B cell (primary cell): ENCODE data around the gene TMEM209. TPM values are rescaled to one million over a fixed set of nuclear protein-coding genes. Genes with fewer than 3 reads are reported as not detected.
"Not testable (repeated sequence)": the region's sequence is repeated elsewhere in the genome, so short reads cannot be mapped to it uniquely, and the experiment has no call there.

Experiments
- ATAC-seq: fragments of 200-7000 bp; cut with Tn5 transposase; one replicate; pipeline ENCODE4 v1.10.0; 2021; ENCODE audit warnings: low read depth, mild to moderate bottlenecking, moderate number of reproducible peaks, moderate library complexity
- CTCF ChIA-PET: fragments of 350-600 bp; sonication (Branson Sonifier 250); formaldehyde crosslinking; loops from one replicate; lab custom pipeline; 2021; ENCODE audit warnings: antibody characterized with exemption, inconsistent platforms; lab: Charles Lee
- POLR2A ChIA-PET: fragments of 350-600 bp; sonication (Branson Sonifier 250); formaldehyde crosslinking; loops from one replicate; lab custom pipeline; 2021; ENCODE audit warnings: antibody characterized with exemption; lab: Charles Lee
- DNase-seq: peaks from one replicate; pipeline ENCODE4 v3.0.0; 2013
- H2AFZ ChIP-seq: 2 replicates; pipeline ENCODE4 v1.6.1; 2012; ENCODE audit warnings: mild to moderate bottlenecking, low read depth, low read length; ENCODE audit not compliant: insufficient read depth, poor library complexity, severe bottlenecking
- H3K27ac ChIP-seq, 2 donors: 1 replicate in 1 of 2; 2 replicates in 1 of 2; pipeline ENCODE4 v1.5.1; 2012 to 2013; ENCODE audit warnings: low read length in 2 of 2, mild to moderate bottlenecking in 2 of 2, moderate library complexity in 1 of 2
- H3K27me3 ChIP-seq, 4 experiments: fragments of 200-600 bp in 1 of 4; sonication (generic) in 1 of 4; replicated peaks in 1 of 4; 1 replicate in 2 of 4; 2 replicates in 2 of 4; pipeline versions ENCODE4 v1.6.1 to v1.7.0; 2013 to 2016; ENCODE audit warnings: low read length in 3 of 4, mild to moderate bottlenecking in 2 of 4, mixed read lengths in 1 of 4, moderate library complexity in 1 of 4; ENCODE audit not compliant: insufficient read depth in 4 of 4, control insufficient read depth in 3 of 4; ENCODE audit errors: control extremely low read depth in 1 of 4
- H3K36me3 ChIP-seq, 2 experiments: replicated peaks in 1 of 2; 1 replicate in 1 of 2; 2 replicates in 1 of 2; pipeline versions ENCODE4 v1.6.1 to v1.7.1; 2013; ENCODE audit warnings: low read length in 1 of 2; ENCODE audit not compliant: insufficient read depth in 2 of 2, control insufficient read depth in 1 of 2; ENCODE audit errors: control extremely low read depth in 1 of 2, extremely low read depth in 1 of 2
- H3K4me1 ChIP-seq, 2 donors: fragments of 200-600 bp in 1 of 2; sonication (generic) in 1 of 2; 1 replicate in 1 of 2; 2 replicates in 1 of 2; pipeline versions ENCODE4 v1.5.1 to v1.6.1; 2013 to 2017; ENCODE audit warnings: low read length in 2 of 2; ENCODE audit not compliant: control insufficient read depth in 2 of 2, insufficient read depth in 2 of 2
- H3K4me2 ChIP-seq: replicated peaks from 2 replicates; pipeline ENCODE3; 2012; ENCODE audit warnings: mild to moderate bottlenecking, low read depth, low read length; ENCODE audit not compliant: poor library complexity, severe bottlenecking
- H3K4me3 ChIP-seq, 5 experiments: fragments of 200-600 bp in 1 of 5; sonication (generic) in 1 of 5; 1 replicate in 3 of 5; 2 replicates in 2 of 5; pipeline versions ENCODE4 v1.5.1 to v1.7.0; 2011 to 2016; ENCODE audit warnings: low read length in 4 of 5, mild to moderate bottlenecking in 4 of 5, low read depth in 2 of 5, control low read depth in 1 of 5, moderate library complexity in 1 of 5; ENCODE audit not compliant: insufficient read depth in 1 of 5; ENCODE audit errors: control extremely low read depth in 1 of 5, extremely low read depth in 1 of 5
- H3K79me2 ChIP-seq: fragments of 200-600 bp; sonication (generic); one replicate; pipeline ENCODE4 v1.6.0; 2016; ENCODE audit warnings: low read length; ENCODE audit not compliant: control insufficient read depth, insufficient read depth
- H3K9ac ChIP-seq: fragments of 200-600 bp; sonication (generic); 2 replicates; pipeline ENCODE4 v1.6.1; 2017; ENCODE audit warnings: mild to moderate bottlenecking, low read length, moderate library complexity
- H3K9me3 ChIP-seq, 3 donors: one replicate each; pipeline versions ENCODE4 v1.6.1 to v1.7.1; 2013; ENCODE audit warnings: low read length in 2 of 3; ENCODE audit not compliant: control insufficient read depth in 2 of 3, insufficient read depth in 1 of 3; ENCODE audit errors: control extremely low read depth in 1 of 3
- H4K20me1 ChIP-seq: 2 replicates; pipeline ENCODE4 v1.6.0; 2012; ENCODE audit warnings: mild to moderate bottlenecking, low read length; ENCODE audit not compliant: insufficient read depth, control insufficient read depth, poor library complexity, severe bottlenecking
- H3K27ac Mint-ChIP-seq: one replicate; pipeline ENCODE4 v1.8.0; 2021; ENCODE audit warnings: mixed read lengths
- H3K27me3 Mint-ChIP-seq: one replicate; pipeline ENCODE4 v1.8.0; 2021; ENCODE audit warnings: mixed read lengths
- H3K4me1 Mint-ChIP-seq: one replicate; pipeline ENCODE4 v1.8.0; 2021; ENCODE audit warnings: mixed read lengths
- H3K4me3 Mint-ChIP-seq: one replicate; pipeline ENCODE4 v1.8.0; 2021; ENCODE audit warnings: mixed read lengths
- H3K9me3 Mint-ChIP-seq: one replicate; pipeline ENCODE4 v1.8.0; 2022; ENCODE audit warnings: mixed read lengths; ENCODE audit not compliant: insufficient read depth
- CTCF ChIP-seq: fragments of 200-600 bp; IDR thresholded peaks from one replicate; pipeline ENCODE4 v1.8.0; 2022; ENCODE audit warnings: antibody characterized with exemption, mild to moderate bottlenecking
- EZH2 ChIP-seq: IDR thresholded peaks from 2 replicates; pipeline ENCODE4 v1.6.1; 2012; ENCODE audit warnings: borderline replicate concordance, low read depth, mild to moderate bottlenecking, moderate library complexity, low read length; ENCODE audit not compliant: insufficient read depth, poor library complexity, severe bottlenecking
- WGBS: methylation state at CpG from one replicate; pipeline ENCODE4 v1.1.5; 2013; ENCODE audit warnings: missing lambda C conversion rate; ENCODE audit not compliant: insufficient coverage; 5-methylcytosine and 5-hydroxymethylcytosine counted together
- intact Hi-C: fragments of 100-400 bp; cut with micrococcal nuclease; formaldehyde crosslinking; loops from one replicate; pipeline ENCODE4 v1.10.0; 2022
- polyA plus RNA-seq: library from polyadenylated mRNA; depleted of rRNA; stranded (reverse); fragments of >200 nt; gene quantifications from 2 replicates; pipeline ENCODE4 v1.2.3, GENCODE V29; 2012
- total RNA-seq, 2 donors: library from RNA; stranded (reverse); fragments of 120-200 nt in 1 of 2; gene quantifications; 1 replicate in 1 of 2; 2 replicates in 1 of 2; pipeline versions ENCODE4 v1.2.3 to v1.2.4, GENCODE V29; 2013 to 2022

Gene TMEM209
- total and polyA plus RNA-seq, 2 donors (not counting 1 experiment from before 2014, with no cell fraction given): 15.8 to 35.8 TPM

GRCh38 chr7:130254555-130254954, 49.3 kb upstream of the TMEM209 start:
- no peak overlapping the region for H3K4me3 Mint-ChIP-seq
- H3K9me3 Mint-ChIP-seq: no peaks in the 10 kb centered on the region
- WGBS: 91% methylated on average over 6 of the region's 6 CpGs
- Histone ChIP-seq H3K36me3 (no peaks in the 10 kb centered on the region), H2AFZ (no peak overlapping the region), H4K20me1 (no peaks in the 10 kb centered on the region), H3K4me1 (no peaks in the 10 kb centered on the region), H3K27me3 (peaks cover 0 to 11% (median 0%) of the 10 kb centered on the region in 4 experiments), H3K27ac (no peak overlapping the region), H3K9me3 (peaks cover 3 to 26% (median 23%) of the 10 kb centered on the region in 3 donors), H3K4me2 (no peak overlapping the region), H3K9ac (no peak overlapping the region), H3K4me3 (no peak overlapping the region), H3K79me2 (no peaks in the 10 kb centered on the region)
- intact Hi-C loops: no loop called here
- H3K27me3 Mint-ChIP-seq: peaks cover 9% of the 10 kb centered on the region
- no peak for TF ChIP-seq EZH2
- no peak for TF ChIP-seq CTCF
- ATAC-seq (no peak), DNase-seq (no peak)
- POLR2A ChIA-PET: no interaction called here
- no peaks in the 10 kb centered on the region for H3K4me1 Mint-ChIP-seq
- CTCF ChIA-PET: no interaction called here
- no peak overlapping the region for H3K27ac Mint-ChIP-seq

- H3K4me3 Mint-ChIP-seq, H3K27ac Mint-ChIP-seq, POLR2A ChIA-PET, H3K9me3 Mint-ChIP-seq, H3K4me1 Mint-ChIP-seq, CTCF ChIA-PET, H3K4me1 ChIP-seq, H3K36me3 ChIP-seq, ATAC-seq, H2AFZ ChIP-seq, H3K27ac ChIP-seq, H3K9ac ChIP-seq, H3K4me3 ChIP-seq, H4K20me1 ChIP-seq, H3K27me3 ChIP-seq, intact Hi-C loops, H3K4me2 ChIP-seq, DNase-seq, H3K79me2 ChIP-seq: not testable (repeated sequence)
- peaks cover 11% of the 10 kb centered on the region for H3K27me3 Mint-ChIP-seq
- no CpG with 5 or more reads among the region's 3 CpGs for WGBS
- peaks cover 0 to 16% (median 0%) of the 10 kb centered on the region in 3 donors for H3K9me3 ChIP-seq
Observed at GRCh38 chr7:130249626-130250025, 44.4 kb upstream of the TMEM209 start.

GRCh38 chr7:130248842-130249241, 43.6 kb upstream of the TMEM209 start:
- DNase-seq, H3K9ac ChIP-seq, H3K4me3 Mint-ChIP-seq, H3K27me3 ChIP-seq, H3K4me2 ChIP-seq, H3K27ac Mint-ChIP-seq, intact Hi-C loops, CTCF ChIA-PET, H3K9me3 Mint-ChIP-seq, H3K79me2 ChIP-seq, POLR2A ChIA-PET, H3K4me3 ChIP-seq, H3K36me3 ChIP-seq, H3K4me1 ChIP-seq, H3K4me1 Mint-ChIP-seq, H3K27ac ChIP-seq, H3K9me3 ChIP-seq, H2AFZ ChIP-seq, ATAC-seq, H4K20me1 ChIP-seq: not testable (repeated sequence)
- H3K27me3 Mint-ChIP-seq: peaks cover 12% of the 10 kb centered on the region
- 100% methylated on average over 2 of the region's 5 CpGs for WGBS
